Effector memory CD4-positive, alpha-beta T cell (primary cell): ENCODE data around the gene SLITRK4.

Experiments
- DNase-seq, 3 donors: peaks; one replicate each; pipeline ENCODE4 v3.0.0-alpha.2; 2020
- H3K27ac ChIP-seq: 2 replicates; pipeline ENCODE4 v1.7.0; 2013; ENCODE audit warnings: mild to moderate bottlenecking, low read length, moderate library complexity; ENCODE audit not compliant: insufficient read depth, poor library complexity, severe bottlenecking
- H3K27me3 ChIP-seq: replicated peaks from 2 replicates; pipeline ENCODE4 v1.7.0; 2013; ENCODE audit warnings: mild to moderate bottlenecking, low read length; ENCODE audit not compliant: insufficient read depth, control insufficient read depth, poor library complexity, severe bottlenecking
- H3K36me3 ChIP-seq: 2 replicates; pipeline ENCODE4 v1.7.0; 2013; ENCODE audit warnings: mild to moderate bottlenecking, low read length, moderate library complexity; ENCODE audit not compliant: control insufficient read depth, insufficient read depth
- H3K4me1 ChIP-seq: 2 replicates; pipeline ENCODE4 v1.7.0; 2013; ENCODE audit warnings: low read length, mild to moderate bottlenecking; ENCODE audit not compliant: control insufficient read depth, insufficient read depth, poor library complexity, severe bottlenecking
- H3K4me3 ChIP-seq: 2 replicates; pipeline ENCODE4 v1.7.0; 2013; ENCODE audit warnings: low read length, low read depth, mild to moderate bottlenecking; ENCODE audit not compliant: insufficient read depth, poor library complexity, severe bottlenecking
- H3K9me3 ChIP-seq: 2 replicates; pipeline ENCODE4 v1.7.0; 2013; ENCODE audit warnings: mild to moderate bottlenecking, low read length, moderate library complexity; ENCODE audit not compliant: control insufficient read depth

Gene SLITRK4

GRCh38 chrX:143634663-143635455 is 1.0 kb downstream of the SLITRK4 start:
- DNase-seq: no peak
- H3K4me3 ChIP-seq: no peak overlapping the region

GRCh38 chrX:143634309-143634662 is 1.6 kb downstream of the SLITRK4 start:
- Histone ChIP-seq H3K27me3 (no peaks in the 10 kb centered on the region), H3K4me1 (no peaks in the 10 kb centered on the region), H3K36me3 (no peaks in the 10 kb centered on the region), H3K27ac (no peak overlapping the region), H3K9me3 (no peaks in the 10 kb centered on the region), H3K4me3 (no peak overlapping the region)
- no peak for DNase-seq

More at GRCh38 chrX:143634663-143635455, 1.0 kb downstream of the SLITRK4 start:
- Histone ChIP-seq H3K27ac (no peak overlapping the region), H3K4me1 (no peaks in the 10 kb centered on the region), H3K36me3 (no peaks in the 10 kb centered on the region), H3K27me3 (no peaks in the 10 kb centered on the region), H3K9me3 (no peaks in the 10 kb centered on the region)

GRCh38 chrX:143633461-143634308 is 2.2 kb downstream of the SLITRK4 start:
- Histone ChIP-seq H3K27ac (no peak overlapping the region), H3K9me3 (no peaks in the 10 kb centered on the region), H3K27me3 (no peaks in the 10 kb centered on the region), H3K36me3 (no peaks in the 10 kb centered on the region), H3K4me1 (no peaks in the 10 kb centered on the region), H3K4me3 (no peak overlapping the region)
- DNase-seq: no peak

GRCh38 chrX:143632625-143633410 is 3.1 kb downstream of the SLITRK4 start:
- no peak for DNase-seq
- Histone ChIP-seq H3K27me3 (no peaks in the 10 kb centered on the region), H3K36me3 (no peaks in the 10 kb centered on the region), H3K4me1 (no peaks in the 10 kb centered on the region), H3K27ac (no peak overlapping the region), H3K4me3 (no peak overlapping the region), H3K9me3 (no peaks in the 10 kb centered on the region)

GRCh38 chrX:143623657-143624056 is 12.2 kb downstream of the SLITRK4 start:
- no peaks in the 10 kb centered on the region for H3K9me3 ChIP-seq
- H3K27me3 ChIP-seq: no peaks in the 10 kb centered on the region
- H3K4me3 ChIP-seq: no peak overlapping the region
- no peaks in the 10 kb centered on the region for H3K4me1 ChIP-seq
- no peak for DNase-seq
- no peak overlapping the region for H3K27ac ChIP-seq
- H3K36me3 ChIP-seq: no peaks in the 10 kb centered on the region

GRCh38 chrX:143621276-143621675 is 14.6 kb downstream of the SLITRK4 start:
- DNase-seq: no peak
- H3K36me3 ChIP-seq: no peaks in the 10 kb centered on the region

GRCh38 chrX:143615851-143616250 is 20.1 kb downstream of the SLITRK4 start:
- Histone ChIP-seq H3K4me3 (no peak overlapping the region), H3K4me1 (no peaks in the 10 kb centered on the region), H3K36me3 (no peaks in the 10 kb centered on the region), H3K9me3 (no peaks in the 10 kb centered on the region), H3K27ac (no peak overlapping the region), H3K27me3 (no peaks in the 10 kb centered on the region)
- DNase-seq: no peak

More at GRCh38 chrX:143621276-143621675, 14.6 kb downstream of the SLITRK4 start:
- Histone ChIP-seq H3K27ac (no peak overlapping the region), H3K27me3 (no peaks in the 10 kb centered on the region), H3K4me1 (no peaks in the 10 kb centered on the region), H3K4me3 (no peak overlapping the region), H3K9me3 (no peaks in the 10 kb centered on the region)

GRCh38 chrX:143601809-143602208 is 34.1 kb downstream of the SLITRK4 start:
- H3K4me1 ChIP-seq: no peaks in the 10 kb centered on the region
- no peaks in the 10 kb centered on the region for H3K9me3 ChIP-seq
- no peak overlapping the region for H3K4me3 ChIP-seq
- no peak overlapping the region for H3K27ac ChIP-seq
- H3K27me3 ChIP-seq: no peaks in the 10 kb centered on the region
- DNase-seq: no peak
- H3K36me3 ChIP-seq: no peaks in the 10 kb centered on the region

GRCh38 chrX:143581240-143581639 is 54.7 kb downstream of the SLITRK4 start:
- no peaks in the 10 kb centered on the region for H3K4me1 ChIP-seq
- no peaks in the 10 kb centered on the region for H3K36me3 ChIP-seq
- no peak overlapping the region for H3K27ac ChIP-seq
- no peak overlapping the region for H3K4me3 ChIP-seq
- DNase-seq: no peak
- no peaks in the 10 kb centered on the region for H3K9me3 ChIP-seq
- H3K27me3 ChIP-seq: no peaks in the 10 kb centered on the region
